Cerebellar cortex (tissue), 1 donor: ENCODE results near the gene SMARCD1.
"Not testable (repeated sequence)": the region's sequence is repeated elsewhere in the genome, so short reads cannot be mapped to it uniquely, and the experiment has no call there.

Experiments
- DNase-seq: peaks from one replicate; pipeline ENCODE4 v3.0.0-alpha.2; 2015; ENCODE audit warnings: low spot score

The SMARCD1 gene

GRCh38 chr12:50142993-50143392 is 57.9 kb downstream of the SMARCD1 start:
- DNase-seq, result no peak

GRCh38 chr12:50145439-50145838 is 60.3 kb downstream of the SMARCD1 start:
- DNase-seq, result no peak

DNA sequence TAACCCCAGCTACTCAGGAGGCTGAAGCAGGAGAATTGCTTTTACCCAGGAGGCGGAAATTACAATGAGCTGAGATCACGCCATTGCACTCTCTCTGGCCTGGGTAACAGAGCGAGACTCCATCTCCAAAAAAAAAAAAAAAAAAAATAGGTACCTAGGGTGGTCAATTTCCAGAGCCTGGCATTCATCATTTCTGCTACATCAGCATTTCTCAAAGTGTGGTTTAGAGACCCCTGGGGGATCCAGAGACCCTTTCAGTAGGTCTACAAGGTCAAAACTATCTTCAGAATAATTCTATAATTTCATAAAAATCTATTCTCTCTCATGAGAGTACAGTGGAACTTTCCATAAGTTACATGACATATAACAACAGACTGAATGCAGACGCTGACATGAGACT is 62.1 kb downstream of the SMARCD1 start:
- DNase-seq, result no peak

DNA sequence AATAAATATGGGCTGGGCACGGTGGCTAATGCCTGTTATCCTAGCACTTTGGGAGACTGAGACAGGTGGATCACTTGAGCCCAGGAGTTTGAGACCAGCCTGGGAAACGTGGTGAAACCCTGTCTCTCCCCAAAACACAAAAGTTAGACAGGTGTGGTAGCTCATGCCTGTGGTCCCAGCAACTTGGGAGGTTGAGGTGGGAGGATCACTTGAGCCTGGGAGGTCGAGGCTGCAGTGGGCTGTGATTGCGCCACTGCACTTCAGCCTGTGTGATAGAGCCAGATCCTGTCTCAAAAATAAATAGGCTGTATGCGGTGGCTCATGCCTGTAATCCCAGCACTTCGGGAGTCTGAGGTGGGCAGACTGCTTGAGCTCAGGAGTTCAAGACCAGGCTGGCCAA is 62.9 kb downstream of the SMARCD1 start:
- DNase-seq, result not testable (repeated sequence)

GRCh38 chr12:50149311-50149710 is 64.2 kb downstream of the SMARCD1 start:
- DNase-seq, result no peak
